NCI-H2107 treated with DMSO at 0.1 percent for 48 hours (cell line): ENCODE results near the gene TJP2.

ENCODE experiments used
- DNase-seq: peaks from one replicate; lab custom pipeline; 2025; ENCODE audit not compliant: unreplicated experiment; lab: John Stamatoyannopoulos, UW

The TJP2 gene

DNA sequence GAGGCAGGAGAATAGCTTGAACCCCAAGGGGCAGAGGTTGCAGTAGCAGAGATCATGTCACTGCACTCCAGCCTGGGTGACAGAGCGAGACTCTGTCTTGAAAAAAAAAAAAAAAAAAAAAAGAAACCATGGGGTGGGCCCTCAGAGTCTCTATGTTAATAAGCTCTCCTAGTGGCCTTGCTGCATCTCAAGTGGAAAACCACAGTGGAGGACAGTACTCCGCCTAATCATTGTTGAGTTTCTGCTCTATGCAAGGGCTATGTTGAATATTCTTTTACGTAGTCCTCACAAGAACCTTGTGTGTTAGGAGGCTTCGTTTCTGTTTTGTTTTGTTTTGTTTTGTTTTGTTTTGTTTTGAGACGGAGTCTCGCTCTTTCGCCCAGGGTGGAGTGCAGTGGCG is 48.9 kb downstream of the TJP2 start:
- DNase-seq: no peak

DNA sequence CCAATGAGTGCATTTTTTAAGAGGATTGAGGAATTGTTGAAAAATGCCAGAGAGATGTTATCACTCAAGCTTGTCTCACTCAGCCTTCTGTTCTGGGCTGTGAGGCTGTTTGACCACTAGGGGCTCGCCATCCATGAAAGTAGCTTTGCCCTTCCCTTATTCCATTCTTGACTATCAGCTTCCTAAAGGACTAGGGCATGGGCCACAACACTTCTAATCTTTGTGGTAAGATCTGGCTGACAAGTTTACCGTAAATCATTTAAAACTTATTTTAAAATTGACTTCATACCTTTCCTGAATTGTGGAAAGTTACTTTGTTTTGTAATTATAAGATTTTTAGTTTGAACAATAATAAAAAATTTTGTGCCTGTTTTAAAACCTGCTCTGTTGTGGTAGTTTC is 49.5 kb downstream of the TJP2 start:
- DNase-seq: peak; percentile 2

DNA sequence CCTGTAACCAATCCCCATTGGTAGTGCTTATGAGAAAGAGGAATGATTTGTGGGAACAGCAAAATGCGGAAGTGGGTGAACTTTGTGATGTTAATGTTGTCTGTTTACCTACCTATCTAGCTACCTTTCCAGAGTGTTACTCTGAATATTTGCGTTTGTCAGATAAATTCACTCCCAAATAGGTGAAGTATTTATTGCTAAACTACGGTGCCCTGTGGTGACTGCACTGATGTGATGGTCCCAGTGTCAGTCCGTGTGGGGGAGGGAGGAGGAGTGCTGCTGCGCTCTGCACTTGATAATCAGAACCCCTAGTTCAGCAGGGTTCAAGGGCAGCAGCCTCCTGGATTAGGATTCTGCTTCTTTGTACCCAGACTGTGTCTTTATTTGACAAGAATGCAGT is 55.3 kb downstream of the TJP2 start:
- DNase-seq: no peak

DNA sequence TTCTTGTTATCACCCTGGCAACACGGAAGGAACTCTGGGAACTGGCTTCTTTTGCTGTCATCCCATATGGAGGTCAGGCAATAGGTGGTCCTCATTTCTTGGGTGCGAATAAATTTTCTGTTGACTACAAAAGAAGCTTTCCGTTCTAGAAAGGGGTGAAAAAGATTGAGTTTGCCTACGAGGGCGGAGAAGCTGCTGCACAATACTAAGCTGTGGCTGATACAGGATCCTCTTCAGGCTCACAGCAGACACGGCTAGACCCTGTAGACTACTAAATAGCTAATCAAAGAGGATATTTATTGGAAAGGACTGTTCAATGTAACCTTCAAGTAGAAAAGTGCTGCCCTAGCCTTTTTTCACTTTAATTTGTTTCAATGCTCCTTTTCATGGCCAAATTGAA is 58.1 kb downstream of the TJP2 start:
- DNase-seq: no peak

DNA sequence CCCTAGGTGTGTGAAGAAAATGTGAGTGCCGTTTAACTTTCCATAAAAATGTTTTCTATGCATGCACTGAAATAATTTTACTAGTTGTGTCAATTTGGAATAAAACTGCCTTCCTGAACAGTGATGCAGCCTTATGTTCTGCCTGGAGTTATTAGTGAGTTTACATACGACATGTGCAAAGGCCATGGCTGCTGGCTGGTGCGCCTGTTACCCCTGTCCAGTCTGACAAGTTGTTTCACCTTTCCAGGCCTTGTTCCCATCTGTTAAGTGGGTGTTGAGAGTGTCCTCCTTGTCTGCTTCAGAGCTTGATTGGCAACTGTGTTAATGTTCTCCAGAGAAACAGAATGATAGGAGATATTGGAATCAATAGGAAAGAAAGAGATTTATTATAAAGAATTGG is 60.6 kb downstream of the TJP2 start:
- no peak for DNase-seq

DNA sequence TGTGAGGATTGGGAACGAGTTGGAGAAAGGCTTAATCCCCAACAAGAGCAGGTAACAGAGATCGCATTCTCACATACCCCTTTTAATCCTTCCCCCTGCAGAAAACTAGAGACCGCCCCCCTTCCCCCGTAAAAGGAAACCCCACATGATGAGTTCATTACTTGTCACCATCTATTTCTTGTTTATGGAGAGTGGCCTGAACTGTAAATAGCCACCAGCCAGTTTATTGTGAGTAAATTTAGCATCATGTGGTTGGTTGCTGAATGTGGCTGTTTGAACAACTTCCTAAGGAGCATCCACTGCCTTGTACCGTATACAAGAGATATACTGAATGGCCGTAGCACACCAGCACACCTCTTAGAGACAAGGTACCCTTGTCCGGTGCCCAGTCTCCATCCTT is 62.1 kb downstream of the TJP2 start:
- DNase-seq: no peak

DNA sequence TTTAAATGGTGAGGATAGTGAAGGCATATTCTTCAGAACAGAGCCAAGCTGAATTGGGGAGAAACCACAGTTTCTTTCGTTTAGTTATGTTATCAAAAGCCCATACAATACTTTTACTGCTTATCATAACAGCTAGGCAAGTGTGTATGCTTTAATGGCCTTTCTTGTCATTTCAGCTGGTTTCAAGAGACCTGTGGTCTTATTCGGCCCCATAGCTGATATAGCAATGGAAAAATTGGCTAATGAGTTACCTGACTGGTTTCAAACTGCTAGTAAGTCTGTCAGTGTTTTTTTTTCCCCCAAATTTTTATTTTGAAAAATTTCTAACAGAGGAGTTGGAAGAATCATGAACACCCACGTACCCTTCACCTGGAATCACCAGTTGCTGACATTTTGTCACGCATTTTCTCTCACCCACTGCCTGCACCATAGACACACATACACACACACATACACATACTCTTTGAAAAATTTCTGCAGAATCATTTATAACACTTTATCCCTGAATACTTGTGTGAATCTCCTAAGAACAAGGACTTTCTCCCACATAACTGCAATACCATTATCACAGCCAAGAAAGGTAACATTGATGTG is 63.7 kb downstream of the TJP2 start:
- no peak for DNase-seq

DNA sequence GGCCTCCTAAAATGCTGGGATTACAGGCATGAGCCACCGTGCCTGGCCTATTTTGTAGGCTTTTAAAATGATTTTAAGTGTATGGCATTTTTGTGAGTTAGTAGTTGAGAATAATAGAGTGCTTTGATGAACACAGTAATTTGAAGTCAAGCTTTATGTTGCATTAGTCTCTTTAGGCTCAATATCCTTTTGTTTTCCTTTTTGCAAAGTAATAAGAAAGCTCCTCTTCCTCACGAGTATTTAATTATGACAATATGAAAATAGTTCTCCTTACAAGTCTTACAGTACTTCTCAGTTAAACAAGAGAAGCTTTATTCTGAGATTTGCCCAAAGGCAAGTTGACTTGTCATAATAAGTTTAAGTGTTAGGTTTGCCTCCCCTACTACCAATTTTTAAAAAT is 69.0 kb downstream of the TJP2 start:
- DNase-seq: no peak

DNA sequence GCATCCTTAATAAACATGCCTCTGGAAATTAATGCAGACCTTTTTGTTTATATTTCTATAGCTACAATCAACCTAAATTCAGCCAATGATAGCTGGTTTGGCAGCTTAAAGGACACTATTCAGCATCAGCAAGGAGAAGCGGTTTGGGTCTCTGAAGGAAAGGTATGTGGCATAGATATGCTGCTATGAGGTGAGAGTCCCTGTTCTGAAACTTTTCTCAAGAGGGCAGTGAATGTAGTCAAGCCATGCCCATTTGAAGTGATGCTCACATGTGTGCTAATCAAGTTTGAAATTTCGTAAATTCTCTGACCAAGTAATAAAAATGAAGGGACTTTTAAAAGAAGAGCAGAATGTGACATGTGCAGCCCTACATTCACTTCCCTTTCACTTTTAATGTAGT is 72.6 kb downstream of the TJP2 start:
- no peak for DNase-seq

DNA sequence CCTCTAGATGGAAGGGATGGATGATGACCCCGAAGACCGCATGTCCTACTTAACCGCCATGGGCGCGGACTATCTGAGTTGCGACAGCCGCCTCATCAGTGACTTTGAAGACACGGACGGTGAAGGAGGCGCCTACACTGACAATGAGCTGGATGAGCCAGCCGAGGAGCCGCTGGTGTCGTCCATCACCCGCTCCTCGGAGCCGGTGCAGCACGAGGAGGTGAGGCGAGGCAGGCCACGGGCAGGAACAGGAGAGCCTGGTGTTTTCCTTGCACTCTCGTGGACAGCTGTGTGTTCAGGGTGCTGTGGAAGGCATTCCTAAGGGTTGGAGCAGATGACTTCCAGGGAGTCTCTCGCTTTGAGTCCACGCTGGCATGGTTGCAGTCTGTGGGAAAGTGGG is 73.9 kb downstream of the TJP2 start:
- no peak for DNase-seq

DNA sequence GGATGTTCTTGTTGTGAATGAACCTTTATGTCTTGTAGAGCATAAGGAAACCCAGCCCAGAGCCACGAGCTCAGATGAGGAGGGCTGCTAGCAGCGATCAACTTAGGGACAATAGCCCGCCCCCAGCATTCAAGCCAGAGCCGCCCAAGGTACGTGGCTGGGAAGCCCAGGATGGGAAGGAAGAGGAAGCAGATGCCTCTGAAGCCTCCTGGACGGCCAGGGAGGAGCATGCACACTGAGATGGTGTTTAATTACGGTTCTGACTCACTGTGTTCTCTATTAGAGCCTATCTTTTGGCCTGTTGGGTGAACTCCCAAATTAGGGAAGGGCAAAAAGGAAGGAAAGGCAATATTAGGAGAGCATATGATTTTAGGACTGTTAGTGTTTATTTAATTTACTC is 75.3 kb downstream of the TJP2 start:
- no peak for DNase-seq

DNA sequence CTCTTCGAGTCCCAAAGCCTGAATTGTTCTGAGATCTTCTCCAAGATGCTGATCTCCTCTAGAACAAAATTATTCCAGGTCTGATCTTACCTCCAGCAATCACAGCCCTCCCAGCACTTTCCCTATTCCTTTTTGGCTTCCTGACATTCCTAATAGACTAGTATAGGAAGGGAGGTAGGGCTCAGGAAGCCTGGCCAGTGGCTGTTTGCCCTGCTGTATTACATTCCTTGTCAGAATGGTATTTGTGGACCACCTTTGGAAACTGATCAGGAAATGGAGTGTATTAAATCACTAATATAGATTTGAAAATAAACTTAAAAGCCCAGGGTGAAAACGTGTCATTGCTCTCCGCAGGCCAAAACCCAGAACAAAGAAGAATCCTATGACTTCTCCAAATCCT is 76.6 kb downstream of the TJP2 start:
- no peak for DNase-seq

DNA sequence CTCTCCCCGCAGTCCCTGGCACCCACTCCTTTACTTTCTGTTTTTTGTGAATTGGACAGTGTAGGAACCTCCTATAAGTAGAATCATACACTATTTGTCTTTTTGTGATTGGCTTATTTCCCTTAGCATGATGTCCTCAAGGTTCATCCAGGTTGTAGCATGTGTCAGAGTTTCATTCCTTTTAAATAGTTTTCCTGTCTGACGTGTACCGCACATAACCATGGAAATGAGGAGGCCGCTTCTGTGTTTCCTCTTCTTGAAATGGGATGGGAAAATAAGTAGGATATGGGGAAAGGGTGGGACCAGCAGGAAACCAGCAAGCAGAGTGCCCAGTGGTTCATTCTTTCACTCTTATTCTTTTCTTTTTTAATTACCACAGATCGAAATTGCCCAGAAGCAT is 78.4 kb downstream of the TJP2 start:
- DNase-seq: no peak

DNA sequence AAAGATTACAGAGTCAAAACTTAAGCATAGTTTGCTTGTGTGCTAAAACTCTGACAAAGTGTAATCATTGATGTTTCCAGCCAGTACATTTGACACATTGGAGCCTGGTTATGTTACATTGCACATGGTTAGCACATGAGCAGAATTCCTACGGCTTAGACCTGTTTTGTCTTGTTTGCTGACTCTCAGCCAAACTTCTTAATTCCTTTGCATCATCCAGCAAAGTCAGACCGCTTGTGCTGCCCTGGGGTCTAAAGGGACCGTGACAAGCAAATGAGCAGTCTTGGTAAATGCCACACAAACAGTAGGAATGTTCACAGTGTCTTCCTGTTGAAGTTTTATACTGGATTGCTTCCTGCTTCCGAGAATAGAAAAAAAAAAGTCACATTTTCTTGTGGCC is 79.0 kb downstream of the TJP2 start:
- no peak for DNase-seq

DNA sequence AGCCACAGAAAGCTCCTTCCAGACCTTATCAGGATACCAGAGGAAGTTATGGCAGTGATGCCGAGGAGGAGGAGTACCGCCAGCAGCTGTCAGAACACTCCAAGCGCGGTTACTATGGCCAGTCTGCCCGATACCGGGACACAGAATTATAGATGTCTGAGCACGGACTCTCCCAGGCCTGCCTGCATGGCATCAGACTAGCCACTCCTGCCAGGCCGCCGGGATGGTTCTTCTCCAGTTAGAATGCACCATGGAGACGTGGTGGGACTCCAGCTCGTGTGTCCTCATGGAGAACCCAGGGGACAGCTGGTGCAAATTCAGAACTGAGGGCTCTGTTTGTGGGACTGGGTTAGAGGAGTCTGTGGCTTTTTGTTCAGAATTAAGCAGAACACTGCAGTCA is 80.1 kb downstream of the TJP2 start:
- DNase-seq: no peak

DNA sequence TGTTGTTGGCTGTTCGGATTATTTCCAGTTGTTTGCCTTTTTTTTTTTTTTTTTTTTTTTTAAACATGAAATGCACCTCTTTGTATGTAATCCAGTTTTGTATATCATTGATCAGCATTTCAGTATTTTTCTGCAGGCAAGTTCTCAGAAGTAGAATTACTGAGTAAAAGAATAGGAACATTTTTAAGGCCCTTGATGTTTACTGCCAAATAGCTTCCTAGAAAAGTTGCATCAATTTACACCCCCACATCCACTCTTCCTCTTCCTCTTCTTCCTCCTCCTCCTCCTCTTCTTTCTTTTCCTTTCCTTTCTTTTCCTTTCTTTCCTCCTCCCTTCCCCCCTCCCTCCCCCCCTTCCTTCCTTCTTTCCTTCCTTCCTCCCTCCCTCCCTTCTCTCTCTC is 81.5 kb downstream of the TJP2 start:
- no peak for DNase-seq

DNA sequence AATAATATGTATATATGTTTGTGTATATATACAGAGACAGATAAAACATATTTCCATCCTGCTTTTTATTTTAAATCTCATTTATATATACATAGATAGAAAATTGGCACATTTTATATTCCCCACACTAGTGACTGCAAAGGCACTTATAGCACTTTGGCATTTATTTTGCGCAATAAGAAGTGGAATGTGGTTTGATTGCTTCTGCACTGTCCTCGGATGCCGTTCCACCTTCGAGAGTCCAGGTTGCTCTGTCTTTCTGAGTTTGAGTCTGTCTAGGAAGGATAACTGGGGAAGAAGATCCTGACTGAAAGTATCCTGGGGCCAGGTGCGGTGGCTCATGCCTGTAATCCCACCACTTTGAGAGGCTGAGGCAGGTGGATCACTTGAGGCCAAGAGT is 84.5 kb downstream of the TJP2 start:
- DNase-seq: no peak

DNA sequence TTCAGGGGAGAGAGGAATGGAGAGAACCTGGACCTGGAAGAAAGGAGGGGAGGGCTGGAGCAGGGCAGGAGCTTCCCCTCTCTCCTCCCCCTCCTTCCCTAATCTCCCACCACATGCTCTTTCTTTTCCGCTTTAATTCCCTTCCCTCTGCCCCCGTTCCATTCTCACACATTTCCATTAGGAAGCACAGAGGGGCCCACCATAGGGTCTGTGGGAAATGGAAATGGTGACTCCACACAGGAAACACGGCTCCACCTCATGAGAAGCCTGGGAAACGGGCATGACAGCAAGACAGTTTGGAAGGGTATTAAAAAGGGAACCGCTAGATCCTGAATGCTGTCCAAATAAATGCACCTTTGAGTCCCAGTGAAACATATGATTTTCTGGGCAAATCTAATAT is 86.1 kb downstream of the TJP2 start:
- no peak for DNase-seq

DNA sequence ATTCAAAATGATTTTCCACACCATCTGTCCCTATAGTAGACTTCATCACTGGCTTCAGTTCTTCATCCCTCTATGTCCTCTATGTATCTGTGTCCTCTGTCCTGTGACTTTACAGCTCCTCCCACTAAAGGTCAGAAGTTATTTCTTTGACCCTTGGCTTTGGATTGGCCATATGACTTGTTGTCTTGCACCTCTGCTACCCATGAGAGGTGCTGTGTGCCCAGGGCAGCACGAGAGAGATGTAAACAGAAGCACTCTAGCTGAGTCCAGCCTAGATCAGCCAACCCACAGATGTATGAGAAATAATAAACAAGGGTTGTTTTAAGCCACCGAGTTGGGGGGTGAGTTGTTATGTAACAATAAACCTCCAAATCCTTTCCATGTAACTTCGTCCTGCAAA is 87.6 kb downstream of the TJP2 start:
- DNase-seq: no peak

DNA sequence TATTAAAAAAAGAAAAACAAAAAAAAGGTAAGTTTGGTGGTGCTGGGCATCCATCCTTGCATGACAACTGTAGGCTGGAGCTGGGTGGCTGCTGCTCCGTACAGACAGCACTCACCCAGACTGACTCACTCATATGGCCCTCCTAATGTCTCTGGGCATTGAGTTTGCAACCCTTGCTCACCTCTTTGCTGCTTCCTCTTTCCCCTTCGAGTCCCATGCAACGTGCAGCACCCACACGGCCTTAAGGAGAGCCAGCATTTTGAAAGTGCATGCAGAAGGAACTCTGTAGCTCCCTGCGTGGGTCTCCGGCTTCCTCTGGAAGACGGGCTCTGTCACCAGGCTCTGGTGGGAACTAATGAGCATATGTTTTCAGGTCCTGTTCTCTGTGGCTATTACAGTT is 90.4 kb downstream of the TJP2 start:
- DNase-seq: no peak

DNA sequence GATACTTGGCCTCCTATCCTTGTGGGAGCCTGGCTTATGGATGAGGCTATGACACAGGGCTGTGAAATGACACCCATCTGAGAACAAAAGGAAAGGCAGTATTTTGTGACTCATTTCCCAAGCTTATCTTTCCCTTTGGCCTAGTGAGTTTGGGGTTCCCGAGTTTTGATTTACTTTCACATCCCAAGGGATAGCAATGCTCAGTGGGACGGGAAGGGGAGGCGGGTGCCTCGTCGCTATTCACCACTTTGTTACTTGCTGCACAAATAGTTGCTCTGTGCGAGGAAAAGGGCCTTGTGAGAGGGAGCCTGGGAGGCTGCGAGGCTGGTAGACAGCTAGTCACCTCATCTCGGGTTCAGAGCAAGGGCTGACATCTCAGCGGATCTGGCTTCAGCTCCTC is 91.8 kb downstream of the TJP2 start:
- no peak for DNase-seq

DNA sequence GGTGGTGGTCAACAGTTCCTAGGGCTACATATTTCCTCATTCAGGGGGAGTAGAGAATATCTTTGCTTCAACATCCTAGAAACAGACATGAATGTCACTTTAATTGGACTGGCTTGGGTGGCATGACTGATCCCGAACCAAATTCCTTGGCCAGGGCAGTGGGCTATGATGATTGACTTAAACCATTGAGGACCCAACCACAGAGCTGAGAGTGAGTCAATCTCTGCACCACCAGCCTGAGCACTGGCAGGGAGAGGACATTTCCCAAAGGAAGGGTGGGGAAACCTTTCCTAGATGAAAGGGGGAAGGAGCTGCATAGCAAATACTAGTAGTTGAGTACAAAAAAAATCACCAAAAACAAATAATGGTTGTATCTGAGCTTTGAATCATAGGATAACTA is 98.1 kb downstream of the TJP2 start:
- no peak for DNase-seq

DNA sequence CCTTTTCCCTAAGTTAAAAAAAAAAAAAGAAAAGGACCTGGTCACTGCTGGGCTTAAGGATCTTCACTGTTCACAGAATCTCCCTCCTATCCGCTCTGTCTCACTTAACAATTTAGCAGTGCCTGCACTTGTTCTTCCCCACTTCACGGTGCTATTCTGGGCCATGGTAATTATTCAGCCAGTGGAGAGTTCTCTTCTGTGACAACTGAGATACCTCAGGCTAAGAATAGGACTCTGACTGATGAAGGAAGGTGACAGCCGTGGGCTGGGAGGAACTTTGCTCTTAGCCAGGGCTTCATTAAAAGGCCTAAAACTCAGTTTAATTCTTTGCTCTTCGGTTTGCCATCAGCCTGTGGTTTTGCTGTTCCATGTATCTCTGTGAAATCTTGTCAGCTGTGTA is 99.1 kb downstream of the TJP2 start:
- no peak for DNase-seq

DNA sequence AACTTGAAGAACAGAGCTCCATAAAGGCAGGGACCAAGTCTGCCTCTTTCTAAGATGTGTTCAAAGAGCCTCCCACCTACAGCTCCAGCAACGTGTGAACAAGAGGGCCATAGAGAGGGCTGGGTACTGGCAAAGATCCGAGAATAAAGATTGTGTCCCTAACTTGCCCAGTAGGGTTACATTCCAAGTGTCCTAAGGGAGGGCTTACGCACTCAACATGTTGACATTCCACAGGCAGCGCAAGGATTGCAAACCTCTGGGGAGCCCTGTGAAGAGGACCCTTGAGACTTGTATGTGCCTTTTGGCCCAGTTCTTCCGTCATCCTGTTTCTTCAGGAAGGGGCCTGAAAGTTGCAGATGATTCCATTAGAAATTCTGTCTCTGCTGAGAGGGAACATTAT is 102.7 kb downstream of the TJP2 start:
- DNase-seq: no peak
